ENCODE results near the gene DNAH14. TPM values are rescaled to one million over a fixed set of nuclear protein-coding genes. Genes with fewer than 3 reads are reported as not detected.

The DNAH14 gene
- total and polyA plus RNA-seq, 2 of the 4 experiments (the other 2 are of a cell fraction), result 2.7 to 3.6 TPM

DNA sequence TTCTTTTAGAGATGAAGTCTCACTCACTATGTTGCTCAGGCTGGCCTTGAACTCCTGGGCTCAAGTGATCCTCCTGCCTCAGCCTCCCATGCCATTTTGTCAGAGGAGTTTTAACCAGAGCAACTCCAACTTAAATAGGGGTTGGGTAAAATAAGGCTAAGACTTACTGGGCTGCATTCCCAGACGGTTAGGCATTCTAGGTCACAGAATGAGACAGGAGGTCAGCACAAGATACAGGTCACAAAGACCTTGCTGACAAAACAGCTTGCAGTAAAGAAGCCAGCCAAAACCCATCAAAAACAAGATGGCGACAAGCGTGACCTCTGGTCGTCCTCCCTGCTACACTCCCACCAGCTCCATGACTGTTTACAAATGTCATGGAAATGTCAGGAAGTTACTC is 5.7 kb upstream of the DNAH14 start:
- no peak overlapping the region for H2BK120ac ChIP-seq (ENCODE audit: low read depth, low read length)
- H2AFZ ChIP-seq (replicated peaks; ENCODE audit: low read length, poor library complexity), result no peak overlapping the region
- TF ChIP-seq RFX5 (IDR thresholded peaks at IDR 0.05; ENCODE audit: low read depth, low read length) (no peak), NFE2L2 (IDR thresholded peaks at IDR 0.05; ENCODE audit: low read depth, low read length) (no peak), RAD21 (IDR thresholded peaks at IDR 0.05; ENCODE audit: low read length) (no peak), POLR2A (IDR thresholded peaks at IDR 0.05; ENCODE audit: low read depth, low read length) (no peak), MAFK (IDR thresholded peaks at IDR 0.05; ENCODE audit: low read depth, low read length) (no peak), CHD1 (IDR thresholded peaks at IDR 0.05; ENCODE audit: low read depth, low read length) (no peak), FOS (IDR thresholded peaks at IDR 0.05; ENCODE audit: low read depth, low read length) (no peak), CEBPB (IDR thresholded peaks at IDR 0.05; ENCODE audit: low read depth, low read length) (no peak), MAZ (IDR thresholded peaks at IDR 0.05; ENCODE audit: borderline replicate concordance, low read depth, low read length) (no peak), MXI1 (IDR thresholded peaks at IDR 0.05; ENCODE audit: borderline replicate concordance, low read depth, low read length) (no peak), RCOR1 (IDR thresholded peaks at IDR 0.05; ENCODE audit: insufficient replicate concordance, low read length) (no peak), SMC3 (IDR thresholded peaks at IDR 0.05; ENCODE audit: low read depth, low read length) (no peak), BHLHE40 (IDR thresholded peaks at IDR 0.05; ENCODE audit: low read depth, low read length) (no peak)
- TF ChIP-seq, protein P1, sequence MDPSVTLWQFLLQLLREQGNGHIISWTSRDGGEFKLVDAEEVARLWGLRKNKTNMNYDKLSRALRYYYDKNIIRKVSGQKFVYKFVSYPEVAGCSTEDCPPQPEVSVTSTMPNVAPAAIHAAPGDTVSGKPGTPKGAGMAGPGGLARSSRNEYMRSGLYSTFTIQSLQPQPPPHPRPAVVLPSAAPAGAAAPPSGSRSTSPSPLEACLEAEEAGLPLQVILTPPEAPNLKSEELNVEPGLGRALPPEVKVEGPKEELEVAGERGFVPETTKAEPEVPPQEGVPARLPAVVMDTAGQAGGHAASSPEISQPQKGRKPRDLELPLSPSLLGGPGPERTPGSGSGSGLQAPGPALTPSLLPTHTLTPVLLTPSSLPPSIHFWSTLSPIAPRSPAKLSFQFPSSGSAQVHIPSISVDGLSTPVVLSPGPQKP (IDR thresholded peaks at IDR 0.05; ENCODE audit: borderline replicate concordance, low read depth, low read length), result no peak
- TF ChIP-seq, protein P2, sequence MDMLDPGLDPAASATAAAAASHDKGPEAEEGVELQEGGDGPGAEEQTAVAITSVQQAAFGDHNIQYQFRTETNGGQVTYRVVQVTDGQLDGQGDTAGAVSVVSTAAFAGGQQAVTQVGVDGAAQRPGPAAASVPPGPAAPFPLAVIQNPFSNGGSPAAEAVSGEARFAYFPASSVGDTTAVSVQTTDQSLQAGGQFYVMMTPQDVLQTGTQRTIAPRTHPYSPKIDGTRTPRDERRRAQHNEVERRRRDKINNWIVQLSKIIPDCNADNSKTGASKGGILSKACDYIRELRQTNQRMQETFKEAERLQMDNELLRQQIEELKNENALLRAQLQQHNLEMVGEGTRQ (IDR thresholded peaks at IDR 0.05; ENCODE audit: low read depth, low read length), result no peak
- TF ChIP-seq, protein P3, sequence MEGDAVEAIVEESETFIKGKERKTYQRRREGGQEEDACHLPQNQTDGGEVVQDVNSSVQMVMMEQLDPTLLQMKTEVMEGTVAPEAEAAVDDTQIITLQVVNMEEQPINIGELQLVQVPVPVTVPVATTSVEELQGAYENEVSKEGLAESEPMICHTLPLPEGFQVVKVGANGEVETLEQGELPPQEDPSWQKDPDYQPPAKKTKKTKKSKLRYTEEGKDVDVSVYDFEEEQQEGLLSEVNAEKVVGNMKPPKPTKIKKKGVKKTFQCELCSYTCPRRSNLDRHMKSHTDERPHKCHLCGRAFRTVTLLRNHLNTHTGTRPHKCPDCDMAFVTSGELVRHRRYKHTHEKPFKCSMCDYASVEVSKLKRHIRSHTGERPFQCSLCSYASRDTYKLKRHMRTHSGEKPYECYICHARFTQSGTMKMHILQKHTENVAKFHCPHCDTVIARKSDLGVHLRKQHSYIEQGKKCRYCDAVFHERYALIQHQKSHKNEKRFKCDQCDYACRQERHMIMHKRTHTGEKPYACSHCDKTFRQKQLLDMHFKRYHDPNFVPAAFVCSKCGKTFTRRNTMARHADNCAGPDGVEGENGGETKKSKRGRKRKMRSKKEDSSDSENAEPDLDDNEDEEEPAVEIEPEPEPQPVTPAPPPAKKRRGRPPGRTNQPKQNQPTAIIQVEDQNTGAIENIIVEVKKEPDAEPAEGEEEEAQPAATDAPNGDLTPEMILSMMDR (conservative IDR thresholded peaks at IDR 0.05; ENCODE audit: low read depth, low read length), result no peak
- BruUV-seq (replicated peaks), result no TSS peak
- H2AK9ac ChIP-seq (replicated peaks; ENCODE audit: low read depth, low read length, poor library complexity), result no peak overlapping the region
- no peaks in the 10 kb centered on the region for H3K9me3 ChIP-seq (ENCODE audit: control insufficient read depth, insufficient read depth, low read length)
- in situ Hi-C loops (cut with MboI; ENCODE audit: low sequenced_read_pairs), result no loop called here
- H3K56ac ChIP-seq (ENCODE audit: extremely low read depth, insufficient read depth, low read length), result no peak overlapping the region
- no peaks in the 10 kb centered on the region for H4K20me1 ChIP-seq (ENCODE audit: insufficient read depth, low read length)
- no peaks in the 10 kb centered on the region for H3K79me1 ChIP-seq (ENCODE audit: low read depth in 1 of 2, low read length in 2 of 2)
- no peak overlapping the region for H3K4me2 ChIP-seq (ENCODE audit: low read depth, low read length)
- no peak for DNase-seq
- no peak overlapping the region for H3K14ac ChIP-seq (replicated peaks; ENCODE audit: low read depth, low read length)
- no peaks in the 10 kb centered on the region for H3K9me1 ChIP-seq (ENCODE audit: insufficient read depth, low read length)
- H3K27ac ChIP-seq (ENCODE audit: insufficient read depth, low read length), result no peak overlapping the region
- H4K8ac ChIP-seq (ENCODE audit: low read depth in 2 of 2, low read length in 2 of 2), result no peak overlapping the region
- POLR2A ChIA-PET (ENCODE audit: unreplicated experiment), result no interaction called here
- no peak overlapping the region for H2BK20ac ChIP-seq (ENCODE audit: low read depth, low read length)
- intact Hi-C loops (cut with micrococcal nuclease), result loop anchor here (5.0 to 10.0 kb wide), 6 partner anchors 71 to 1051 kb away; partner anchors contain the start of genes NVL and WDR26
- H3K4me1 ChIP-seq (ENCODE audit: control insufficient read depth, insufficient read depth, low read length), result no peaks in the 10 kb centered on the region
- no peaks in the 10 kb centered on the region for H3K27me3 ChIP-seq (ENCODE audit: control insufficient read depth, insufficient read depth, low read length)
- H2AK5ac ChIP-seq (ENCODE audit: low read depth, low read length), result no peak overlapping the region
- no peak overlapping the region for H4K91ac ChIP-seq (ENCODE audit: insufficient read depth, low read depth, low read length)
- dilution Hi-C loops (cut with HindIII; ENCODE audit: low sequenced_read_pairs, unreplicated experiment), result no loop called here
- 60% methylated on average over 1 of the region's 4 CpGs; no CpG with 5 or more reads in 1 of the 2 experiments for WGBS, 2 experiments (ENCODE audit: extremely low coverage in 2 of 2, insufficient read length in 1 of 2)
- no peak overlapping the region for H3K4ac ChIP-seq (ENCODE audit: low read depth, low read length)
- CTCF ChIA-PET, result interaction anchor here (0.6 kb wide), 1 partner anchor 46 kb away, joined by 6 read pairs; no protein-coding TSS in a partner anchor
- H3K23ac ChIP-seq (ENCODE audit: low read depth, low read length), result no peak overlapping the region
- H4K5ac ChIP-seq (ENCODE audit: low read depth, low read length), result no peak overlapping the region
- no peak overlapping the region for H2BK5ac ChIP-seq (ENCODE audit: low read depth, low read length, poor library complexity, severe bottlenecking)
- ATAC-seq (ENCODE audit: low read depth), result no peak
- no peak overlapping the region for H3K4me3 ChIP-seq (ENCODE audit: insufficient read depth, low read depth, low read length)
- no peaks in the 10 kb centered on the region for H3K36me3 ChIP-seq (ENCODE audit: control insufficient read depth, insufficient read depth, low read length)
- no peak overlapping the region for H3K18ac ChIP-seq (ENCODE audit: low read depth, low read length)
- no peak overlapping the region for H3K9ac ChIP-seq (ENCODE audit: low read depth, low read length)
- no peak overlapping the region for H2BK15ac ChIP-seq (ENCODE audit: low read depth, low read length)

Data from IMR-90 (cell line).